MCF 10A (cell line): ENCODE measurements around the gene SENP3. TPM values are rescaled to one million over a fixed set of nuclear protein-coding genes. Genes with fewer than 3 reads are reported as not detected.

Experiments
- BruUV-seq: library from RNA; stranded (reverse); fragments of 400-500 nt; replicated peaks from 2 replicates; lab custom pipeline; 2021; lab: Mats Ljungman, UMichigan
- CTCF ChIA-PET: fragments of 300-600 bp; sonication (Branson Sonifier 250); formaldehyde crosslinking; extraction: SDS; loops from one replicate; lab custom pipeline; 2021; ENCODE audit warnings: antibody characterized with exemption, inconsistent platforms; lab: Yijun Ruan, JAX
- POLR2A ChIA-PET: fragments of 300-600, 350-650 bp; sonication (Branson Sonifier 250); formaldehyde crosslinking; extraction: SDS; loops from one replicate; lab custom pipeline; 2020; ENCODE audit warnings: antibody characterized with exemption, inconsistent platforms; lab: Yijun Ruan, JAX
- DNase-seq: peaks from one replicate; pipeline ENCODE4 v3.0.0-alpha.2; 2018; ENCODE audit not compliant: unreplicated experiment
- H3K27ac Mint-ChIP-seq: one replicate; pipeline ENCODE4 v1.8.0; 2022; ENCODE audit warnings: mild to moderate bottlenecking, low read depth, mixed read lengths; ENCODE audit not compliant: unreplicated experiment
- H3K27me3 Mint-ChIP-seq: one replicate; pipeline ENCODE4 v1.8.0; 2022; ENCODE audit warnings: mixed read lengths; ENCODE audit not compliant: insufficient read depth, unreplicated experiment
- H3K36me3 Mint-ChIP-seq: one replicate; pipeline ENCODE4 v1.8.0; 2022; ENCODE audit warnings: mild to moderate bottlenecking, moderate library complexity, mixed read lengths; ENCODE audit not compliant: insufficient read depth, unreplicated experiment
- H3K4me1 Mint-ChIP-seq: one replicate; pipeline ENCODE4 v1.8.0; 2022; ENCODE audit warnings: mixed read lengths; ENCODE audit not compliant: insufficient read depth, unreplicated experiment
- H3K4me3 Mint-ChIP-seq: one replicate; pipeline ENCODE4 v1.8.0; 2022; ENCODE audit warnings: mild to moderate bottlenecking, moderate library complexity, mixed read lengths; ENCODE audit not compliant: unreplicated experiment
- H3K9me3 Mint-ChIP-seq: one replicate; pipeline ENCODE4 v1.8.0; 2022; ENCODE audit warnings: mixed read lengths; ENCODE audit not compliant: unreplicated experiment
- CTCF ChIP-seq: fragments of 200-600 bp; IDR thresholded peaks from one replicate; pipeline ENCODE4 v1.8.0; 2022; ENCODE audit warnings: antibody characterized with exemption, mild to moderate bottlenecking; ENCODE audit not compliant: unreplicated experiment
- intact Hi-C: fragments of 100-400 bp; cut with micrococcal nuclease; formaldehyde crosslinking; loops from 2 replicates; pipeline ENCODE4 v1.14.1; 2022
- total RNA-seq: library from RNA; stranded (reverse); gene quantifications from 2 replicates; pipeline ENCODE4 v1.2.3, GENCODE V29; 2022

The SENP3 gene
- total RNA-seq, 1 experiment from 2014 or later: 67.3 TPM

- intact Hi-C loops: no loop called here
- ChIA-PET POLR2A (interaction anchor here (0.7 to 14.9 kb wide), 24 partner anchors 8 to 548 kb away, joined by 3 to 303 read pairs (median 5); partner anchors contain the start of genes CD68, FXR2, NEURL4 and POLR2A), CTCF (interaction anchor here (0.6 to 7.7 kb wide), 5 partner anchors 8 to 1339 kb away, joined by 3 to 89 read pairs (median 3); partner anchors contain the start of genes SAT2, TP53 and WRAP53)
- Mint-ChIP-seq H3K9me3 (no peaks in the 10 kb centered on the region), H3K27ac (peak within 1 kb of the TSS; percentile 100), H3K27me3 (no peaks in the 10 kb centered on the region), H3K36me3 (peaks cover 45% of the 10 kb centered on the region), H3K4me1 (peaks cover 56% of the 10 kb centered on the region), H3K4me3 (peak within 1 kb of the TSS; percentile 93)
- DNase-seq: peak; percentile 98
- no peak for TF ChIP-seq CTCF
- TSS peak; percentile 70 for BruUV-seq
Measured at GRCh38 chr17:7583253-7584109, 21.8 kb downstream of the SENP3 start, which contains the start of gene MPDU1. Gene MPDU1 (plus strand): TSS chr17:7583852. CDS start chr17:7583863, 11 bp downstream.

GRCh38 chr17:7586673-7587419 lies 25.1 kb downstream of the SENP3 start:
- H3K36me3 Mint-ChIP-seq: peaks cover 30% of the 10 kb centered on the region
- CTCF ChIA-PET: interaction anchor here (0.6 to 7.7 kb wide), 20 partner anchors 9 to 541 kb away, joined by 3 to 89 read pairs (median 4); partner anchors contain the start of genes CD68, FXR2, SENP3 and TMEM102
- H3K4me1 Mint-ChIP-seq: peaks cover 47% of the 10 kb centered on the region
- intact Hi-C loops: loop anchor here (1.0 kb wide), 2 partner anchors 15 to 101 kb away; partner anchors contain the start of gene WRAP53
- H3K27ac Mint-ChIP-seq: peak overlapping the region; percentile 86
- no peaks in the 10 kb centered on the region for H3K9me3 Mint-ChIP-seq
- peak; percentile 60 for TF ChIP-seq CTCF
- H3K4me3 Mint-ChIP-seq: peak overlapping the region; percentile 76
- no TSS peak for BruUV-seq
- POLR2A ChIA-PET: interaction anchor here (0.5 to 14.9 kb wide), 8 partner anchors 9 to 282 kb away, joined by 3 to 303 read pairs (median 28); partner anchors contain the start of genes CD68, FXR2, SAT2 and TP53
- no peaks in the 10 kb centered on the region for H3K27me3 Mint-ChIP-seq
- DNase-seq: peak; percentile 88

DNA sequence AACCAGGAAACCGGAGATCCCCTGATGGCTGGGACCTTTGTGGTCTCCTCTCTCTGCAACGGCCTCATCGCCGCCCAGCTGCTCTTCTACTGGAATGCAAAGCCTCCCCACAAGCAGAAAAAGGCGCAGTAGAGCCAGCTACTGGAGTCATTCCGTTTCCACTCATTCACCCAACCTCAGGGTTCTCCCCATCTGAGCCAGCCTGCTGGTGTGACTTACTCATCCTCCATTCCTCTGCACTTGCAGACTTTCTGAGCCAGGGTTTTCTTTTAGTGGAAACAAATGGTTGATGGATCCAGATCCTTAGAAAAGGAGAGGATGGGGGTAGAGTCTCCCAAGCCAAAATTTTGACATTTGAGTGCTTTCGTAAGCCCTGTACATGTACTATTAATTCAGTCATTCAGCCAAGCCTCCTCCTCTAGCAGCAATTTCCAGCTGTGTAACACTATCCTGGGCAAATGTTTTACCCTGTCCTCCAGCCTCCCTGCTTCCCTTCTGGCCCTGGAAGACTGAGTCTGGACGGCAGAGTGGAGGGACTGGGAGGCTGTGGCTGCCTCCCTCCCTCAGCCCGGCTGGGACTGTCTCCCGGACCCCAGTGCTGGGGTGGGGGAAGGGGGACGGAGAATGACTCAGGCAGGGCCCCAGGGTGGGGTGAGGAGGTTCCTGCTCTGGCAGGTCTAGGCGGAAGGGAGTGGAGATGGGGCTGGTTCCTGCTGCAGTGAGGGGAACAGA lies 25.9 kb downstream of the SENP3 start:
- Mint-ChIP-seq H3K27me3 (no peaks in the 10 kb centered on the region), H3K36me3 (peaks cover 37% of the 10 kb centered on the region), H3K9me3 (no peaks in the 10 kb centered on the region), H3K4me3 (peak overlapping the region; percentile 76), H3K27ac (peak overlapping the region; percentile 86), H3K4me1 (peaks cover 42% of the 10 kb centered on the region)
- peak; percentile 75 for DNase-seq
- CTCF ChIA-PET: interaction anchor here (0.6 to 7.7 kb wide), 17 partner anchors 9 to 540 kb away, joined by 3 to 89 read pairs (median 4); partner anchors contain the start of genes CD68, FXR2, TMEM102 and TP53
- TF ChIP-seq CTCF: no peak
- BruUV-seq: no TSS peak
- POLR2A ChIA-PET: interaction anchor here (0.5 to 14.9 kb wide), 11 partner anchors 8 to 695 kb away, joined by 3 to 303 read pairs (median 4); partner anchors contain the start of genes CD68, FXR2, SAT2 and TP53
- intact Hi-C loops: loop anchor here (1.0 to 2.0 kb wide), 3 partner anchors 15 to 101 kb away; partner anchors contain the start of gene WRAP53
